Cardiac muscle cell (in vitro differentiated cells and primary cell): ENCODE measurements around the gene BHLHA15. TPM values are rescaled to one million over a fixed set of nuclear protein-coding genes. Genes with fewer than 3 reads are reported as not detected.

Experiments used
- DNase-seq, 2 donors: peaks; one replicate each; pipeline versions ENCODE4 v3.0.0 to v3.0.0-alpha.2; 2010 to 2017; ENCODE audit warnings: low read depth in 1 of 2, low spot score in 1 of 2
- H3K27ac ChIP-seq: fragments of 200-600 bp; sonication (generic); 2 replicates; pipeline ENCODE4 v1.5.1; 2016
- H3K27me3 ChIP-seq: fragments of 200-600 bp; sonication (generic); 2 replicates; pipeline ENCODE4 v1.6.0; 2016; ENCODE audit warnings: control low read depth
- H3K36me3 ChIP-seq: fragments of 200-600 bp; sonication (generic); 2 replicates; pipeline ENCODE4 v1.5.1; 2016; ENCODE audit warnings: control low read depth
- H3K4me1 ChIP-seq: fragments of 200-600 bp; sonication (generic); 2 replicates; pipeline ENCODE4 v1.8.1; 2017; ENCODE audit warnings: low read depth, mild to moderate bottlenecking, mixed run types
- H3K4me3 ChIP-seq: fragments of 200-600 bp; sonication (generic); 2 replicates; pipeline ENCODE4 v1.5.1; 2016; ENCODE audit warnings: mild to moderate bottlenecking
- H3K9me3 ChIP-seq: fragments of 200-600 bp; sonication (generic); 2 replicates; pipeline ENCODE4 v1.5.1; 2017; ENCODE audit warnings: low read depth, mild to moderate bottlenecking, control low read depth
- CTCF ChIP-seq: IDR thresholded peaks from 2 replicates; pipeline ENCODE4 v1.5.1; 2012; ENCODE audit warnings: low read depth, mild to moderate bottlenecking, low read length
- polyA plus RNA-seq: library from polyadenylated mRNA; unstranded; fragments of >200 nt; fragmentation: Nextera tagmentation; extraction: Ambion mirVana; gene quantifications from 2 replicates; pipeline ENCODE4 v1.2.1, GENCODE V29; 2016
- total RNA-seq: library from RNA; depleted of rRNA; stranded (reverse); fragments of >200 nt; gene quantifications from 2 replicates; pipeline ENCODE4 v1.2.3, GENCODE V29; 2016

BHLHA15 gene
- total and polyA plus RNA-seq, 2 experiments from 2014 or later = 2.2 TPM; not detected in 1

DNA sequence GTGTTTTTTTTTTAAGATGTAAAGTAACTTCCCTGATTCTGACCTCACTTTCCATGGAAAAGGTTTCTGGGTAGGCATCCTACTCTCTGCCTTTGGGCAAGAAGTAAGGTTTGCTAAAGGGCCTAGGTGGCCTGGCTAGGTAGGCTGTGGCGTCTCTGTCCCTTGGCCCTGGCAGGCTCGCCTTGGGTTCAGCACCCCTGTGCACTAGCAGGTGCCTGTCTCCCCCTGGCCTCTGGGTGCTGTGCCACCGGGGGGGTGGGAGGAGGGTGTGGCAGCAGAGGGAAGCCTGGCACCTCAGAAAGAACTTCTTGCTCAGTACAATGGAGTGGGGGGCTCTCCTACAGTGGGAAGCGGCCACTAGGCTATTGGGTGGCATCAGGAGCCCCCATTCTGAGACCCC, 26.8 kb downstream of the BHLHA15 start:
- no peaks in the 10 kb centered on the region for H3K27me3 ChIP-seq
- no peak overlapping the region for H3K27ac ChIP-seq
- TF ChIP-seq CTCF = no peak
- no peaks in the 10 kb centered on the region for H3K36me3 ChIP-seq
- no peak overlapping the region for H3K4me3 ChIP-seq
- no peaks in the 10 kb centered on the region for H3K4me1 ChIP-seq
- no peaks in the 10 kb centered on the region for H3K9me3 ChIP-seq
- no peak for DNase-seq

- Histone ChIP-seq H3K9me3 (no peaks in the 10 kb centered on the region), H3K4me3 (no peak overlapping the region), H3K4me1 (no peaks in the 10 kb centered on the region), H3K36me3 (no peaks in the 10 kb centered on the region), H3K27me3 (no peaks in the 10 kb centered on the region), H3K27ac (no peak overlapping the region)
- TF ChIP-seq CTCF = no peak
- no peak for DNase-seq
Observed at GRCh38 chr7:98238976-98239375, 27.7 kb downstream of the BHLHA15 start.

DNA sequence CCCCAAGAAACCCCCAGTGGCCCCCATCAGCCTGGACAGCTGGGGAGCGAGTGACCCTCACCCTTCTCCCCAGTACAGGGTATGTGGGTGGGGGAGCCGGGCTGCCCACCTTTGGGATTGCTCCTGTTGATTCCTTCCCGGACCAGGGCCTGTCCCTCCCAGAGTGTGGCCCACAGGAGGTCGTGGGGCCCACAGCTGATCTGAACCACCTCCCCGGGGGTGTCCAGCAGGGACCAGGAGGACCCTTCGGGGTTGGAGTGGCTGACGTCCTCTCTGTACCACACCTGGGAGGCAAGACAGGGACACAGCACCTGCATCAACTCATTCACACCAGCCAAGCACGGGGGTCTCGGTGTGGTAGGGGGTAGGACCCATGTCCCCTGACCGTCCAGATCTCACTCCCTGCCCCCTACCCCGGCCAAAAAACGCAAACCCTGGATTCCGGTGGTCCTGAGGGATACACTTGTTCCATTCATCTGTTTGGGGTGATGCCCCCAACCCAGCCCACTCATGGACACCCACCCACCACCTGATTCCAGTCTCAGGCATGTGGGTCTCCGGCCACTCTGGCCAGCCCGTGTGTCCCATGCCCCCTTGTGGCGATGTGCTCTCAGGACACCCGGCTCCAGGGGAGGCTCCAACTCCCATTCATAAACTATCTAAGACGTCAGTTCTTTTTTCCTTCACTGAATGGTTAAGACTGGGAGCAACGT, 29.9 kb downstream of the BHLHA15 start:
- H3K27ac ChIP-seq = no peak overlapping the region
- no peaks in the 10 kb centered on the region for H3K9me3 ChIP-seq
- H3K4me3 ChIP-seq = no peak overlapping the region
- peak; percentile 49 to 70 for DNase-seq
- H3K36me3 ChIP-seq = no peaks in the 10 kb centered on the region
- no peaks in the 10 kb centered on the region for H3K27me3 ChIP-seq
- TF ChIP-seq CTCF = peak; percentile 78
- no peaks in the 10 kb centered on the region for H3K4me1 ChIP-seq

DNA sequence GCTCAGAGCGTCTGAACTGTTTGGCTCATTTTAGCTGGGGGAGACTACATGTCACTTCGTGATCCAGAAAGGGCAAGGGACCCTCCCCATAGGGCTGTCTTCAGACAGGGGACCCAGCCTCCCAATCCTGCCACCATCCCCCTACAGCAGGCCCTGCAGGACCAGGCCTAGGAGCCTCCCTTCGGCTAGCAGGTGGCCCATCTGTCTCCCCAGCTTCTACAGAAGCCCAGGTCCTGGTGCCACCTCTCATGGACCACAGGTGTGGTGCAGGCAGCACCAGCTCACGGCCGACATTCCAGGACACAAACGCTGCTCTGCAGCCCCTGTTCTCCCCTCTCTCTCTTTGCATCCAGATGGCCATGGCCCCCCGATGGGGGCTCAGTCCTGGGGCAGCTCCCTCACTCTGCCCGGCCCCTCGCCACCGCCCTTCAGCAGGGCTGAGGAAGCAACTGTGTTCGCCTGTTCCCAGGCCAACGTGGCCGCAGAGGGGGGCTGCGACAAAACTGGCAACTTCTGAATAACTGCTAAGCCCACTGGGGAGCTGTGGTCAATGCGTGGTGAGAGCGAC, 30.5 kb downstream of the BHLHA15 start:
- Histone ChIP-seq H3K4me1 (no peaks in the 10 kb centered on the region), H3K9me3 (no peaks in the 10 kb centered on the region), H3K36me3 (no peaks in the 10 kb centered on the region), H3K27me3 (no peaks in the 10 kb centered on the region), H3K4me3 (no peak overlapping the region), H3K27ac (no peak overlapping the region)
- no peak for DNase-seq
- no peak for TF ChIP-seq CTCF

GRCh38 chr7:98242342-98242741, 31.1 kb downstream of the BHLHA15 start:
- no peaks in the 10 kb centered on the region for H3K9me3 ChIP-seq
- no peaks in the 10 kb centered on the region for H3K27me3 ChIP-seq
- no peak for DNase-seq
- no peak for TF ChIP-seq CTCF
- H3K36me3 ChIP-seq = no peaks in the 10 kb centered on the region
- no peaks in the 10 kb centered on the region for H3K4me1 ChIP-seq
- no peak overlapping the region for H3K27ac ChIP-seq
- no peak overlapping the region for H3K4me3 ChIP-seq
